Esophagus squamous epithelium (tissue), 5 donors: ENCODE results near the gene MCL1. TPM values are rescaled to one million over a fixed set of nuclear protein-coding genes. Genes with fewer than 3 reads are reported as not detected.

ENCODE experiments used
- DNase-seq: peaks from one replicate; lab custom pipeline; 2025; lab: John Stamatoyannopoulos, UW
- H3K27ac ChIP-seq, 4 donors: fragments of 200-600 bp; sonication (generic); one replicate each; pipeline ENCODE4 v1.5.1; 2016 to 2019; ENCODE audit warnings: mild to moderate bottlenecking in 1 of 4
- H3K27me3 ChIP-seq, 4 donors: fragments of 200-600 bp; sonication (generic); 1 replicate in 3 of 4; 2 replicates in 1 of 4; pipeline versions ENCODE4 v1.5.1 to v1.6.0; 2017 to 2021; ENCODE audit warnings: antibody characterized with exemption in 1 of 4
- H3K36me3 ChIP-seq, 3 donors: fragments of 200-600 bp; sonication (generic); one replicate each; pipeline ENCODE4 v1.5.1; 2016 to 2019
- H3K4me1 ChIP-seq, 3 donors: fragments of 200-600 bp; sonication (generic); one replicate each; pipeline ENCODE4 v1.5.1; 2017 to 2019
- H3K4me3 ChIP-seq, 4 donors: fragments of 200-600 bp; sonication (generic); 1 replicate in 3 of 4; 2 replicates in 1 of 4; pipeline ENCODE4 v1.5.1; 2016 to 2019; ENCODE audit warnings: mild to moderate bottlenecking in 2 of 4, moderate library complexity in 1 of 4
- H3K9me3 ChIP-seq, 3 donors: fragments of 200-600 bp; sonication (generic); one replicate each; pipeline ENCODE4 v1.5.1; 2016 to 2019
- POLR2A ChIP-seq, 4 donors: fragments of 450-650 bp; IDR thresholded peaks; one replicate each; pipeline ENCODE4 v1.6.1; 2017; ENCODE audit warnings: antibody characterized with exemption in 4 of 4, mild to moderate bottlenecking in 4 of 4, moderate library complexity in 3 of 4
- WGBS, 2 donors: methylation state at CpG; one replicate each; pipeline ENCODE4 v1.1.5; 2018; 5-methylcytosine and 5-hydroxymethylcytosine counted together
- intact Hi-C: fragments of 100-400 bp; cut with DNase I; formaldehyde crosslinking; loops from one replicate; pipeline ENCODE4 v1.15.0; 2022
- total RNA-seq, 4 donors: library from RNA; depleted of rRNA; stranded (reverse); fragments of >200 nt; gene quantifications; one replicate each; pipeline ENCODE4 v1.1.0, GENCODE V29; 2016
- TF ChIP-seq, protein P1 (sequence below), 6 experiments: fragments of 450-650 bp in 4 of 6; fragments of 200-600 bp in 2 of 6; sonication (generic) in 2 of 6; IDR thresholded peaks; one replicate each; pipeline ENCODE4 v1.5.1; 2016 to 2019; ENCODE audit warnings: antibody characterized with exemption in 6 of 6, mild to moderate bottlenecking in 4 of 6, moderate library complexity in 4 of 6
- donor health status: DM: yes; HTN: yes; CAD: no.

The MCL1 gene
- total RNA-seq, 4 donors from 2014 or later = 167 to 256 (median 216) TPM

DNA sequence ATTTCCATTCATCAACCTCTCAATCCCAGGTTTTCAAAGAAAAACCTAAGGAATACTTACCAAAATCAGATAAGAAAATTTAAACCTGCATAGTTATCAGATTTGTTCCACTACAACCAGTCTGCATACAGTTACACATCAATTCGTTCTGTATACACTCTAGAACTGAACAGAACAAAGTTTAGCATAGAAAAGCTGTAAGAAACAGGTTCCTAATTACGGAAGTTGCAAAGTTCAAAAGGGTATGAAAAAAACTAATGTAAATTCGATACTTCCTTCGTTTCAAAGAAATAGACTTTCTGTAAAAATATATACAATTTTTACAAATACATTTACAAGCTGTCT, 3.1 kb downstream of the MCL1 start:
- peaks cover 9 to 66% (median 40%) of the 10 kb centered on the region in 3 donors for H3K36me3 ChIP-seq
- H3K27me3 ChIP-seq = no peaks in the 10 kb centered on the region
- H3K4me1 ChIP-seq = peaks cover 32 to 70% (median 45%) of the 10 kb centered on the region in 3 donors
- peak overlapping the region; percentile 98 to 100 (median 99) for H3K27ac ChIP-seq
- H3K4me3 ChIP-seq = peak overlapping the region; percentile 92 to 99 (median 96)
- no peak for DNase-seq
- no peaks in the 10 kb centered on the region for H3K9me3 ChIP-seq
- intact Hi-C loops = no loop called here
- no peak for TF ChIP-seq POLR2A (IDR thresholded peaks at IDR 0.05)
- TF ChIP-seq, protein P1, sequence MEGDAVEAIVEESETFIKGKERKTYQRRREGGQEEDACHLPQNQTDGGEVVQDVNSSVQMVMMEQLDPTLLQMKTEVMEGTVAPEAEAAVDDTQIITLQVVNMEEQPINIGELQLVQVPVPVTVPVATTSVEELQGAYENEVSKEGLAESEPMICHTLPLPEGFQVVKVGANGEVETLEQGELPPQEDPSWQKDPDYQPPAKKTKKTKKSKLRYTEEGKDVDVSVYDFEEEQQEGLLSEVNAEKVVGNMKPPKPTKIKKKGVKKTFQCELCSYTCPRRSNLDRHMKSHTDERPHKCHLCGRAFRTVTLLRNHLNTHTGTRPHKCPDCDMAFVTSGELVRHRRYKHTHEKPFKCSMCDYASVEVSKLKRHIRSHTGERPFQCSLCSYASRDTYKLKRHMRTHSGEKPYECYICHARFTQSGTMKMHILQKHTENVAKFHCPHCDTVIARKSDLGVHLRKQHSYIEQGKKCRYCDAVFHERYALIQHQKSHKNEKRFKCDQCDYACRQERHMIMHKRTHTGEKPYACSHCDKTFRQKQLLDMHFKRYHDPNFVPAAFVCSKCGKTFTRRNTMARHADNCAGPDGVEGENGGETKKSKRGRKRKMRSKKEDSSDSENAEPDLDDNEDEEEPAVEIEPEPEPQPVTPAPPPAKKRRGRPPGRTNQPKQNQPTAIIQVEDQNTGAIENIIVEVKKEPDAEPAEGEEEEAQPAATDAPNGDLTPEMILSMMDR (IDR thresholded peaks at IDR 0.05) = no peak
- 0 to 1% methylated on average over 4 of the region's 4 CpGs for WGBS, 2 donors

DNA sequence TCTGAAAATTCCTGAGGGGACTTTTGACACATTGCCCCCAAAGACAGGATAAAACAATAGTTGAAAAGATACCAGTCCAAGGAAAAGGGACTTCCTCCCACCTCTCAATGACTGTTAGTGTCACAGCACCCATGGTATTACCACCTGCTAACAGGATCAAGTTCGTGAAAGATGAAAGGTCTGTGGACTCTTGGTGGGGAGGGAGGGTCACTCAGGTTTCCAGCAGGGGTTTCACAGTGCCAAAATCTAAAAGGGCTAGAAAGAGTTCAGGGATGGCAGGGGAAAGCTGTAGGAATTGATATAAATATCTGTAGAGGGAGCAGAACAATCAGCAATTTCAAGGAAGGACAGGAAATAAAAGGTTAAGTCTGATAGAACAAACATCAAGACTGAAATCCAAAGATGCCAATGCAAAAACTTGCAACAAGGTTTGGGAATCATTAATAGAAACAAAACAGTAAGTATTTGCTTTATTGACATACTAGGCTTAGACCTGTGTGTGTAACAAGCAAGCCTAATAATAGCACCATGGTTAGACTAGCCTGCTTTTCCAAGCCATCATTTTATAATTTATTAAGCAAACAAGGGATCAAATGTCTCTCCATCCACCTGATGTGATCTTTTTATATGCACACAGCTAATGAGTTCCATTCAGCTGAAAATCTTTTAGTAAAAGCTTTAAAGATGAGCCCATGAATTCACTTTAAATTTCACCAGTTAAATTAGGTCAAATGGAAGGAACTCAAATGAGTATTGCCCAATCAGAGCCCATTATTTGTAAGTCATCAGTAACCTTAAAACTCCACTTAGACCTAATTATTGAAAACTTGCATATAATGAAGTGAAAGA, 3.7 kb downstream of the MCL1 start:
- no peak for DNase-seq
- Histone ChIP-seq H3K4me1 (peaks cover 38 to 71% (median 51%) of the 10 kb centered on the region in 3 donors), H3K27me3 (no peaks in the 10 kb centered on the region), H3K9me3 (no peaks in the 10 kb centered on the region), H3K27ac (peak overlapping the region; percentile 98 to 100 (median 99)), H3K4me3 (peak overlapping the region; percentile 92 to 99 (median 96)), H3K36me3 (peaks cover 9 to 72% (median 40%) of the 10 kb centered on the region in 3 donors)
- intact Hi-C loops = no loop called here
- no peak for TF ChIP-seq POLR2A (IDR thresholded peaks at IDR 0.05)
- TF ChIP-seq, protein P1 (IDR thresholded peaks at IDR 0.05) = no peak
- 0 to 5% methylated on average over 1 of the region's 1 CpG for WGBS, 2 donors

DNA sequence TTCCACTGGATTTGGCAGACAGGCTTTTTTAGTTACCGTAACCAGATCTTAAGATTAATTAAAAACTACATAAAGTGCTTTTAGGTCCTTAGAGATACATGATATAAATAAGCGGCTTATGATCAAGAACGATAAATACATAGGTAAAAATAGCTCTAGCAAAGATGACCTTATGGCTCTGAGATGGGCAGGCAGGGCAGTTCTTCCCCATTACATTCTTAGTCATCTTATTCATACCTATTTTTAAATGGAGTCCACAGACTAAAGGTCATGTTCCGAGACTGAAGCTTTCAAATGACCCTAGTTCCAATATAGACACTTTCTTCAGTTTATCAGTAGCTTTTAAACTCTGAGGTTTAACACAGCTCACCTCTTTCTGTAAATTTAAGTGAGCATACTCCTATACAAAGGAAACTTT, 4.3 kb downstream of the MCL1 start:
- H3K36me3 ChIP-seq = peaks cover 9 to 73% (median 40%) of the 10 kb centered on the region in 3 donors
- peaks cover 37 to 72% (median 55%) of the 10 kb centered on the region in 3 donors for H3K4me1 ChIP-seq
- TF ChIP-seq, protein P1 (IDR thresholded peaks at IDR 0.05) = no peak
- TF ChIP-seq POLR2A (IDR thresholded peaks at IDR 0.05) = no peak
- DNase-seq = no peak
- H3K27ac ChIP-seq = peak overlapping the region; percentile 98 to 100 (median 99)
- intact Hi-C loops = no loop called here
- H3K27me3 ChIP-seq = no peaks in the 10 kb centered on the region
- WGBS, 2 donors = 21 to 22% methylated on average over 4 of the region's 4 CpGs
- H3K9me3 ChIP-seq = no peaks in the 10 kb centered on the region
- H3K4me3 ChIP-seq = peak overlapping the region; percentile 92 to 99 (median 96)

DNA sequence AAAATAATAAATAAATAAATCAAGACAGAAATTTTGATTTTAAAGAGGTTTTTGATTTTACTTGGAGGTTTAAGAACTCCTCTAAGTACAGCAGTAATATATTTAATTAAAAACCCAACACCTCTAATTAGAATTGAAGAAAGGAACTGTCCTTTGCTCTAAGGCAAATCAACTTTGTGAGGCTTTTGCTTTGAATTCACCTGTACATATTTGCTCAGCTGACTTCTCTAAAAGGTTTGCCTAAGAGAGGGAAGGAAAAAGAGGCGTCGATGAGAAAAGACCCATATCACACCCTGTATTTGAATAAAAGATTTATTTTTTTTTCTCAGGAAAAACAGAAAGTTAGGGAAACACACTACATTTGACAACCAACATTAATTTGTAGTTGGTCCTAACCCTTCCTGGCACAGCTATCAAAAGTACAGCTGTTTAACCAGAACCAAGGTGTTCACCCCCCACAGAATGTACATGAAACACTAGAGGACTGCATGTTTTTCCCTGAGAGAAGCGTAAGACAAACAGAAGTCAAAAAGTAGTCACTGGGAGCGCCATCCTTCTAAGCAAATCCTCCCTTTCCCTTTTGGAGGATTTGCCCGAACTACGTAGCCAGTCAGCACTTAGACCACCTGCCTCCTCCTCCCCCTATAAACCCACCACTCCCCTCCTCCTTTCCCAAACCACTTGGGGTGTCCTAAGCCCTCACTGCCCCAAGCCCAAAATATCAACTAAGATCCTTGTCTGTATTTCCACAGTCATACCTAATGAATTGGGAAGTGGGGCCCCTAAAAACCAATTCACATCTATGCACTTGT, 4.9 kb downstream of the MCL1 start:
- peaks cover 38 to 75% (median 59%) of the 10 kb centered on the region in 3 donors for H3K4me1 ChIP-seq
- H3K9me3 ChIP-seq = no peaks in the 10 kb centered on the region
- no peak for DNase-seq
- peak overlapping the region; percentile 92 to 99 (median 96) for H3K4me3 ChIP-seq
- H3K36me3 ChIP-seq = peaks cover 9 to 73% (median 40%) of the 10 kb centered on the region in 3 donors
- peak overlapping the region; percentile 98 to 100 (median 99) for H3K27ac ChIP-seq
- 31 to 34% methylated on average over 6 of the region's 6 CpGs for WGBS, 2 donors
- H3K27me3 ChIP-seq = no peaks in the 10 kb centered on the region
- no peak for TF ChIP-seq POLR2A (IDR thresholded peaks at IDR 0.05)
- TF ChIP-seq, protein P1 (IDR thresholded peaks at IDR 0.05) = no peak
- intact Hi-C loops = no loop called here
